Central memory CD4-positive, alpha-beta T cell (primary cell): Measurements from ENCODE around the gene TDRD7.
"Not testable (repeated sequence)": the region's sequence is repeated elsewhere in the genome, so short reads cannot be mapped to it uniquely, and the experiment has no call there.

ENCODE experiments used
- DNase-seq: peaks from one replicate; pipeline ENCODE4 v3.0.0; 2022

The TDRD7 gene

DNA sequence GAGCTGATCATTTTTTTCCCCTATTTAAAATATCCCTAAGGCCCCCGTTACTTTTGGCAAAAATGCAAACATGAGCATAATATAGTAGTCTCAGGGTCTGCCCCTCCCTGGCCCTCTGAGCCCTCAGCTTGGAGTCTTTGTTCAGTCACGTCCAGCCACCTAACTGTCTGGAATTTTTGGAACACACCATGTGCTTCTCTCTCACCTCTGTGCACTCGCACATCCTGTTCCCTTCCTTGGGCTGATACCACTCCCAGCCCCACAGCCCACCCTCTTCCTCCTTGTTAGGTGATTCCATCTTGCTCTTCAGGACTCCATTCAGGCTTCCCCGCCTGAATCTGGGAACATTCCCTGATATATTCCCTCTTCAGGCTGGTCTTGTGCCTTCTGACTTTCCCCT, 16.0 kb downstream of the TDRD7 start:
- no peak for DNase-seq

DNA sequence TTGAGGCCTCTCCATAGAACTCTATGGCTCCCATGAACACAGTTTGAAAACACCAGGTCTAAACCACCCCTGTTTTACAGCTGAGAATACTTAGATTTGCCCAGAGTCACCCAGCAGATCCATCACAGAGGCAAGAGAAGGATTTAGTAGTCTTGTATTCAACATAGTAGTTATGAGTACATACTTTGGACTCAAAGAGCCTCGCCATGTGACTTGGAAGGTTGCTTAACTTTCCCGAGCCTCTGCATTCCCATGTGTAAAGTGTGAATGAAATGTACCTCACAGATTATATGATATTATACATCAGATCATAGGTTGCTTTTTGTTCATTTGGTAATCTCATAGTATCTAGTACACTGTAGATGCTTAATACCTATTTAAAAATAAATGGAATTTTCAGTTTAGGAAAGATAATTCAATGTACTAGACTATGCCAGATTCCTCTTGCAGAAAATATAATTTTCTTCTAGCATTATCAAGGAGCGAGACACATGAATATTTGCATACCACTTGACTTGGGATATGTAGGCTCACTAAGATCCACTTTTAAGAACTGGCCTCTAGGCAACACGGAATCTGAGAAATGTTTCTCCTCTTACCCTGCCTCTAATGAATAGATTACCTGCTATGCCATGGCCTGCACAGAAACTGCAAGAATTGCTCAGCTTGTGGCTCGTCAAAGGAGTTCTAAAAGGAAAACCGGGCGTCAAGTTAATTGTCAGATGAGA, 18.6 kb downstream of the TDRD7 start:
- no peak for DNase-seq

DNA sequence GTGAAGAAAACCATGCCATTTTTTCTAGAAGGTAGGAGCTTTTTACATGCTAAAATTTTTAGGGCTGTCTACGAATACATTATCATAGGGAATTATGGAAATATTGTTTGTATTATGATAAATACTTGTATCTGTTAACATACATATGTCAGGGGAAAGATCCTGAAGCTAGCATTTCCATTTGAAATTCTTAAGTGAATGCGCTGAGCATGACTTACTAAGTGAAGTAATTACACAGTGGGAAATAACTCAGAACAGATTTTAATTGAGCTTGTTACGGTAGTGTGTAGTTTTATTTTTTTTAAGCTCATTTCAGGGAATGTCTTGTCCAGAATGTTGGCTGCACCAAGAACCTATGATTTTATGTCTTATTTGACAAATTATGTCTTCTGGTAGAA, 19.1 kb downstream of the TDRD7 start:
- DNase-seq: no peak

- no peak for DNase-seq
Measured at GRCh38 chr9:97431549-97432143, 19.8 kb downstream of the TDRD7 start.

DNA sequence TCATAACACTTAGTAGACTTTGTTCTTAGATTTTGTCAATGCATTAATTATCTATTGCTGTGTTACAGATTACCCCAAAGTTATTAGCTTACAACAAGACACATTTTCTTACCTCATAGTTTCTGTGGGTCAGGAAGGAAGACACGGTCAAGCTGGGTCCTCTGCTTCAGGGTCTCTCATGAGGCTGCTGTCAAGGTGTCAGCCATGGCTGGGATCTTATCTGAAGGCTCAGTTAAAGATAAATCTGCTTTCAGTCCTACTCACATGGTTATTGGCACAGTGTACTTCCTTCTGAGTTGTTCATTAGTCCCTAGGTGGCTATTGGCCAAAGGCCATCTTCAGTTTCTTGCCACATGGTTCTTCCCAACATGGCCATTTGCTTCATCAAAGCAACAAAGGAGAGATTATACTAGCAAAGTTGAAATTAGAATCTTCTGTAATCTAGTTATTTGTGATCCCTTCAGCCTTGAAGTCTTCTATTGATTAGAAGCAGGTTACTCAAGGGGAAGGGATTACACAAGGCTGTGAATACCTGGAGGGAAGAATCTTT, 25.2 kb downstream of the TDRD7 start:
- no peak for DNase-seq

GRCh38 chr9:97438257-97438656, 26.4 kb downstream of the TDRD7 start:
- no peak for DNase-seq

DNA sequence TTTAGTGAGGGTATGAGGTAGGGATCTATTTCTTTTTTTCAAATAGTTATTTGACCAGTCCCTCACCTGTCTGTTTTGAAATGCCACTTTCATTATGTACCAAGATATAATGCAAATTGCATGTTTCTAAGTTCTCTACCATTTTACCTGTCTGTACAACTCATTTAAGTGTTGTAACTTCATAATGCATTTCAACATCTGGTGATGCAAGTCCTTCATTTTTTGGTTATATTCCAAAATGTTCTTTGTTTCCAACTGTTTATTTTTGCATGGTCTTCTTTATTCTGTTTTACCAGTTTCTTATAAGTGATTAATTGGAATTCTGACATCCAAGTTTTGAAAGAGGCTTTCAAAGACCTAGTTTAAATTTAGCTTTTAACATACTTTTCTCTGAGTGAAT, 26.8 kb downstream of the TDRD7 start:
- no peak for DNase-seq

DNA sequence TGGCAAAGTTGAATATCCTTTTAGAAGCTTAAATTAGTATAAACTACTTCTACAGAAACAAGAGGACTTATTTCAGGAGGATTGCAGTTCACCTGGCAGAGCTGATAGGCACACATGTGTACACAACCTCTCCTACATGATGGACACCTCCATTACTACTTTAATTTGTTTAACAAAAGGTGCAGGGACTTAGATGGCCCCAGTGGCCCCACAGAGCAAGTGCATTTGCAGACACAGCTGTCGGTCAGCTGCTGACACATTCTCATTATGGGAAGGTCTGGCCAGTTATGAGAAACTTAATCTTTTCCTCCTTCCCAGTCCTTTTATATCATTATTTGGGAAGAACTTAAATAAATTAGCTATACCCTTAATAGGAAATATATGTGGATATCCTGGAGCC, 28.3 kb downstream of the TDRD7 start:
- no peak for DNase-seq

- no peak for DNase-seq
Measured at GRCh38 chr9:97441729-97442128, 29.8 kb downstream of the TDRD7 start.

DNA sequence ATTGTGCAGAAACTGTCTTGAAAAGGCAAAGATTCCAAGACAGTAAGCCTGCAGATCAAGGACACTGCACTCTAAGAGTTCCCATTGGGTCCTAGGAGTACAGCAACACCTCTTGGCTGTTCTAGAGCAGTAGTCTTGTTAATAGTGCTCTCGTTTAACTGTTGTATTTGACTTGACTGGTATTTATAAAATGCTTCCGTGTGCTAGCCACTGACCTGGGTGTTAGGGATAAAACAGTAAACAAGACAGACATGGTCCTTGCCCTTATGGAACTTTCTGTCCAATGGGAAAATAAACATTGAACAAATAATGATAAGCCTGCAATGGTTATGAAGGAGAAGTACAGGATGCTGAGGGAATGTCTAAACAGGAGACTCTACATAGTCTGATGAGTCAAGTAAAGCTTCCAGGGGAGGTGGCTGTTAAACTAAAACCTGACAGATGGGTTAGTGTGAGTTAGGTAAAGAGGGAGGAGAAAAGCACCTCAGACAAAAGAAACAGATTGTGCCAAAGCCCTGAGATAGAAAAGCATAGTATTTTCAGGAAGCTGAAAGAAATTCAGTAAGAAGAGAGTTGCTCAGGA, 33.3 kb downstream of the TDRD7 start:
- no peak for DNase-seq

DNA sequence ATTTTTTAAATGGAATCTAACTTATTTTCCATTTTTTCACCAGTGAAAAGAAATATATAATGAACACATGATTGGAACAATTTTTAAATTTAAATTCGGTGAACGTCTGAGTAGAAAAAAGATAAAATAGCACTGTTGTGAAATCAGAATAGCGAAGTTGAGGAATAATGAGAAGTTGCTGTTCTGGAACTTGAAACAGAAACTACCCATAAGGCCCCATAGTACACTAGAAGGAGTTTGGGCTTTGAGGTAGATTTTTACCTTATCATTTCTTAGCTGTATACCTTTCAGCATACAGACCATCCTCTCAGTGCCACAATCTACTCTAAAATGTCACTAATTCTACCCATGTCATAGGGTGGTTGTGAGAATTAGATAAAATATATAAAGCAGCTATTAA, 35.1 kb downstream of the TDRD7 start:
- no peak for DNase-seq

DNA sequence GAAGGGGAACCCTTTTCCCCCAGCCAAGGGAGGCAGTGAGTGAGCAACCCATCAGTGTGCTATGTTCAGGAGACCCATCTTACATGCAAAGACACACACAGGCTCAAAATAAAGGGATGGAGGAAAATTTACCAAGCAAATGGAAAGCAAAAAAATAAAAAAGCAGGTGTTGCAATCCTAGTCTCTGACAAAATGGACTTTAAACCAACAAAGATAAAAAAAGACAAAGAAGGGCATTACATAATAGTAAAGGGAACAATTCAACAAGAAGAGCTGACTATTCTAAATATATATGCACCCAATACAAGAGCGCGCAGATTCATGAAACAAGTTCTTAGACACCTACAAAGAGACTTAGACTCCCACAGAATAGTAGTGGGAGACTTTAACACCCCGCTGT, 41.7 kb downstream of the TDRD7 start:
- not testable (repeated sequence) for DNase-seq

- DNase-seq: not testable (repeated sequence)
Measured at GRCh38 chr9:97456841-97457240, 44.9 kb downstream of the TDRD7 start.

DNA sequence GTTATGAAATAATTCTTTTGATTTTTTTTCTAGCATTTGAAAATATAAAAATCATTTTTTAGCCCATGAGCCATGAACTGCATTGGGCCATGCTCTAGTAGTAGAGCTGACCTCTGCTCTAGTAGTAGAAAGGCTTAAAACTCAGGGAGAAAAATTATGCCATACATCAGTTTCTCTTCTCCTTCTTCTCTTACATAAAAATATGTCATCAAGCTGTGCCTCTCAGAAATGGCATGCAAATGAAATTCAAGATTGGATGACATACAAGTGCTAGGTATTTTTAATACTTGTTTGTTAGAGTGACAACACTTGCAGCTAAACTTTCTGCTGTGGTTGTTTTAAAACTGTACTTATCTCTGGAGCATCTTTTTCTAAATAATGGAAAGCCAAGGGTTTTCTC, 47.4 kb downstream of the TDRD7 start:
- no peak for DNase-seq

- no peak for DNase-seq
Measured at GRCh38 chr9:97462159-97462558, 50.3 kb downstream of the TDRD7 start.

- DNase-seq: no peak
Measured at GRCh38 chr9:97462914-97463313, 51.0 kb downstream of the TDRD7 start.

DNA sequence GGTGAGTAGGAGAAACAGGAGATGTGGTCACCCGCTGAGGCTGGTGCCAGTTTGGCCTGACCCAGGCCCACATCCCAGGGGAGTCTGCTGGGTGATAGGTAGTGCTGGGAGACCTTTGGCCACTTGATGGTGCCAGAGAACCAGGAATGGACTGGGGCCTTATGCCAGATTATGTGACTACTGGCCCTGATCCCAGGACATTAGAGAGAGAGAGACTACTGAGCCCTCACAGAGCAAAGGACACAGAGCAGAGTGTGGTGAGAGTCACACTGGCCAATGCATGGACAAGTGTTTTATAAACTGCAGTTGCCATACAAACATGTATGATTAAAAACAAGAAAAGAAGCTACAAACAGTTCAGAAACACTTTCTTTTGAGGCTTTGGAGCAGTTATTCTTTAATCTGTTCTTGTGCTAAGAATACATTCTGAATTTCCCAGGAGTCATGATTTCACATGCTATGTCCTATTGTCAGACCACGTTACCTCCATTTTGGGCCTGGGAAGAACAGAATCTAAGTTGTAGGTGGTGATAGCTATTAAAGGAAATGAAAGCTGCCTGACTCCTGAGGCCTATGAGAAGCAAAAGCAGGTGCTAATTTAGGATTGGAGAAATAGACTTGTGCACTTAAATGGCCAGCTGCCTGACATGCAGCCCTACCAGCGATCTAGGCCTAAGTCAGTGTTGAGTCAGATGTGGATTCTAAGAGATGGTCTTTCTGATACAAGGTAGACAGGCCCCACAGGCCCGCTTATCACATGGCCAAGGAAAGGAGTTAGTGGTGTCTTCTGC, 57.0 kb downstream of the TDRD7 start:
- no peak for DNase-seq

DNA sequence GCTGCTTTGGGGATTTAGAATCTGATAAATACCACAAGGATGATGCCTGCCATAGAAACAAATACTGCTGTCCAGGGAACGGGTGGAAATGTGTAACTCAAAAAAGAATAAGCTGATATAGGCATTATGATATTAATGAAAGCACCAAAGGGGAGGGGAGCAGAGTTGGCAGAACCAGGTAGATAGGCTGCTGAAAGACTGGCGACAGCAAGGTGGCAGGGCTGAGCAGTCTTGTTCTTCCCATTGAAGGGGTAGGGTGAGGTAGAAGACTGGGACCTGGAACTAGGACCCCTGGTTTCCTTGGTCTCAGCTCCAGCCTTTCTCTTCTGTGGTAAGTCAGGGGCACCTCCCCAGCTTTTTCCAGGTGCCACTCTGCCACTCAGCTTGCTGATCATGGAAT, 58.2 kb downstream of the TDRD7 start:
- DNase-seq: no peak

DNA sequence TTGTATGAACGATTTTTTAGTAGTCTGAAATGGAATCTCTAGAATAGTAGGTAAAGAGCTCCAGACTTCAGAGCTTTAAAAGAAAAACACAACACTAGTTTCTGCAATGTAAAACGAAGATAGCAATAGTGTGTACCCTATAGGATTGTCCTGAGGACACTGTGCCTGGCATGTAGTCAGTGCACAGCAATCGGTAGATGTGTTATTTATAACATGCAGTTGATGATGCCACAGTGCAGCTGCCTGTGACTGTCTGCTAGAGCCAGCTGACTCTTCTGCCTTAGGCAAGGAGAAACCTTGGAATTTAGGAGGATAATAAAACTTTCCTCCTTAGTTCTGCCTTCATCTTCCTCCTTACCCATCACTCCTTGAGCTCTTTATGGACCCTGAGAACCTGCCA, 61.8 kb downstream of the TDRD7 start:
- DNase-seq: no peak

DNA sequence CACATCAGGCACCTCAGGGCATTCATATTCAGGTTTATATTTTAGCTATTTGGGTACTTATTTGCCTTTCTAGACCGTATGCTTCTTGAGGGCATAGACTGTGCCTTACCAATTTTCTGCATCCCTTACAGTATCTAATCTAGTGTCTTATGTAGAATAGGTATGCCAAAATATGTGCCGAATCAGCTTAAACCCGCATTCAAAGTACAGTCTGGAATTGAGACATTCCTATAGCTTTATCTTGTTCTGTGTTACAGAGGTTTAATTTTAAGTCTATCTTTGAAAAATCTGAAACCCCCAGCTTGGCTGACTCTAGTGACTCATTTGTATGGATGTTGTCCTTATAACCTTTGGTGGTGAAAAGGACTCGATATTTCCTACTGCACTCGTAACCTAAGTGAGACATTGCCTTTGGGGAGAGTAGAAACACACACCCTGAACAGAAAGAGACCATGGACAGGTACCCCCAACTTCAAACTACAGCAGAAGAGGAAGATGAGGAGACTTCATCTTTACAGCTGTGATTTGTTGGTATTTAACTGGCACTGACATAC, 62.6 kb downstream of the TDRD7 start:
- DNase-seq: no peak

GRCh38 chr9:97475059-97475458, 63.2 kb downstream of the TDRD7 start:
- DNase-seq: no peak

DNA sequence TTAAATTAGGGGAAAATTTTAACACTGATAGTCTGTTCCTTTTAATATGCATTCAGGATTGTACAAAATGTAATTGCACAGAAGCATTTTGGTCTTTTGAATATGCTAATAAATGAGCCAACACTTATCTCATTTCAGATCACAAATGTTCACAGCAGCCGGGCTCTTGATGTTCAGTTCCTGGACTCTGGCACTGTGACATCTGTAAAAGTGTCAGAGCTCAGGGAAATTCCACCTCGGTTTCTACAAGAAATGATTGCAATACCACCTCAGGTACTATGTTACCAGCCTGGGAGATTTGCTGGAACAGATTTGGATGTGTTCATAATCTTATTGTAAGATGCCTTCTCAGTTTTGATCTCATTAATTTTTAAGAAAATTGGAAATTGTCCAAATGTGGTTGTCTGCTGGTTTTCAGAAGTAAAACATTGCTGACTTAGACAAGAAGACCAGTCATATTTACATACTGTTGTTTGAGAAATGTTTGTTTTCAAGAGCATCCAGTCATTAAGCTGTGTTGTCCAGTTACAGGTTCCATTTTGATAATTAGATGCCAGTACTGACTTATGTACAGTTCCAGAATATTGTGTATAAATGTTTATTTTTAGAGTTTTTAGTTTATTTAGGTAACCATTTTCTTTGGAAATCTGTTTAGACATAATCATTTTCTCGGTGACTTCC, 66.5 kb downstream of the TDRD7 start:
- no peak for DNase-seq
